Activated naive CD4-positive, alpha-beta T cell treated with anti-CD3 and anti-CD28 coated beads, Interleukin-2, amount 50 U/mL, for 16 hours (primary cell): ENCODE data around the gene MTG1.
"Not testable (repeated sequence)": the region's sequence is repeated elsewhere in the genome, so short reads cannot be mapped to it uniquely, and the experiment has no call there.

Experiments
- DNase-seq: peaks from one replicate; pipeline ENCODE4 v3.0.0-alpha.2; 2020

MTG1 gene

GRCh38 chr10:133454204-133454893 is 60.4 kb downstream of the MTG1 start:
- DNase-seq, result no peak

DNA sequence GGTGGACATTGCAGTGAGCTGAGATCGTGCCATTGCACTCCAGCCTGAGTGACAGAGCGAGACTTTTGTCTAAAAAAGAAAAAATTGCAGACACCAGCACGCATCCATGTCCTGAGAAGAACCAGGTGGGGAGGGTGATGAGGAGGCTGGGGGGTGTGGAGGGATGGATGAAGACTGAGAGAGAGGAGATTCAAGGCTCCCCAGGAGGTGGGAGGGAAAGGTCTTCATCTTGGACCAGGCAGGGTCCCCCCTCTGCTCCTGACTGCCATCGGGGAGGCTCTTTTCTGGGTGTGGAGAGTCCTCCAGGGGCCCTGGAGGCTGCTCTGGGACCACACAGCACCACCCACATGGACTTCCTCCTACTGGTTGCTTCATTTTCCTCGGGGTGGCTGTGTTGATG is 61.2 kb downstream of the MTG1 start:
- no peak for DNase-seq

DNA sequence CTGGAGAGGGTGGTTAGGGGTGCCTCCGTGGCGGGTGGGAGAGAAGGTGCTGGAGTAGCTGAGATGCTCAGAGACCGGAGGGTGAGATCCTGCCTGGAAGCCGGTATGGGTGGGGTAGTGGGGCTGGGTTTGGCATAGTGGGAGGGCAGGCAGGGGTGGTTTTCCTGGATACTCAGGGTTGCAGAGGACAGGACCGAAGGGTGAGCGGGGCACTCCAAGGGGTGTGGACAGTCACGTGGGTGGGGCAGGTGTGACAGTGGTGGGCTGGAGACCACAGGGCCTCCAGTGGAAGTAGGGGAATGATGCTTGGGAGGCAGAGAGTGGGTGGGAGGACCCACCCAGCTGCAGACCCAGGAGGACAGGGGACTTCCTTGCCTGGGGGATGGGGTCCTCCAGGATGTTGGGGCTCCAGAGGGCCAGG is 61.7 kb downstream of the MTG1 start:
- DNase-seq, result no peak

- DNase-seq, result no peak
Observed at GRCh38 chr10:133456041-133456951, 62.3 kb downstream of the MTG1 start.

DNA sequence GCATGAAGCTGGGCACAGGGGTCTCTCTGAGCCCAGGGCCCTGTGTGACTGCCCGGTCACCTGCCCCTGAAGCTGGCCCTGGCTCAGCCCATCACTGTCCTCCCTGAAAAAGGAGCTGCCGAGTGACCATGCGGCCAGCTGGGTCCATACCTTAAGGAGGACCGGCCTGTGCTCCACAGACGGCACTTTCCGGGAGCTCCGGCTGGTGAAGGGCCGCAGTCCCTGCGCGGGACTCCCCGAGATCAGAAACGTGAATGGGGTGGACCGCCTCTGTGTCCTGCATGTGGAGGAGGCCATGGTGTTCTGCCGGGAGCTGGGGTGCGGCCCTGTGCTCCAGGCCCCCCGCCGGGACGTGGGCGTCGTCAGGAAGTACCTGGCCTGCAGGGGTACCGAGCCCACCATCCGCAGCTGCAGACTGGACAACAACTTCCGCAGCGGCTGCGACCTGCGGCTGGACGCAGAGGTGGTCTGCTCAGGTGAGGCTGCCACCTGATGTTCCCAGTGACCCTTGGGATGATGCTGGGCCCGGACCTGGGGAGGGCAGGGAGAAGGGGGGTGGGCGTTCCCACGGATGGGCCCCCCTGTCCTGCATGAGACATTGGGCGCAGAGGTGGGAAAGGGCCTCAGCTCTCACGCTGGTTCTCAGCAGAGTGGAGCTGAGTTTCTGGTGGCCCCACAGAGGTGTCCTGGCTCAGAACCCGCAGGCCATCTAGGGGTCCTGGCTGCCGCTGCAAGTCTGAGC is 63.3 kb downstream of the MTG1 start:
- DNase-seq, result no peak

- DNase-seq, result no peak
Observed at GRCh38 chr10:133458021-133458709, 64.2 kb downstream of the MTG1 start.

GRCh38 chr10:133458710-133459453 is 64.9 kb downstream of the MTG1 start:
- DNase-seq, result no peak

DNA sequence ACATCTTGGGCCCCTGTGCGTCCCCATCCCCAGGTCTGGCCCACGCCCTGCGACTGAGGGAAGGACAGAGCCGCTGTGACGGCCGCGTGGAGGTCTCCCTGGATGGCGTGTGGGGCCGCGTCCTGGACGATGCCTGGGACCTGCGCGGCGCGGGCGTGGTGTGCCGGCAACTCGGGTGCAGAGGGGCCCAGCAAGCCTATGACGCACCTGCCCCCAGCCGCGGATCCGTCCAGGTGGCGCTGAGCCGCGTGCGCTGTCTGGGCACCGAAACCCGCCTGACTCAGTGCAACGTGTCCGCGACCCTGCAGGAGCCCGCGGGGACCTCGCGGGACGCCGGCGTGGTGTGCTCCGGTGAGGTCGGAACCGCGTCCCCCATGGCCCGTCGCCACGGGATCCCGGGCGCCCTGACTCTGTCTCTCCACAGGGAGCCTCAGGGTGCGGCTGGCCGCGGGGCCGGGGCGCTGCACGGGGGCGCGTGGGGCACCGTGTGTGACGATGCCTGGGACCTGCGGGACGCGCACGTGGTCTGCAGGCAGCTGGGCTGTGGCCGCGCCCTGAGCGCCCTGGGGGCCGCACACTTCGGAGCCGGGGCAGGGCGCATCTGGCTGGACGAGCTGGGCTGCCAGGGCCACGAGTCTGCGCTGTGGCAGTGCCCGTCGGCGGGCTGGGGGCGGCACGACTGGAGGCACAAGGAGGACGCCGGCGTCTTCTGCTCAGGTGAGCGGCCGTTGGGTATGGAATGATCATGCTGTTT is 65.7 kb downstream of the MTG1 start:
- DNase-seq, result no peak

- DNase-seq, result no peak
Observed at GRCh38 chr10:133460208-133460769, 66.3 kb downstream of the MTG1 start.

DNA sequence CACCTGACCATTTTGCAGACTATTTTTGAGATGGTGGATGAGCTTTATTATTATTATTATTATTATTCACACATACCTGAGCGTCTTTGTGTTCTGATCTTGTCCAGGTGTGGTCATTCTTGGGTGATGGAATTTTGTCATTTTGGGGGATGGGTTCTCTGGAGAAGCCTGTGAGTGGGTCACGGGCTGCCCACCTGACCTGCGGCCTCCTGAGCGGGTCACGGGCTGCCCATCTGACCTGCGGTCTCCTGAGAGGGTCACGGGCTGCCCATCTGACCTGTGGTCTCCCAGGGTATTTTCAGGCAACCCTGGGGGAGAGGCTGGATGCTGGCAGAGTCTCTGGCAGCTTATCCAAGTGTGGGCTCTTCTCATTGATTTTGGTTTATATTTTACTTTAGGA is 67.1 kb downstream of the MTG1 start:
- DNase-seq, result no peak

GRCh38 chr10:133461841-133462240 is 67.9 kb downstream of the MTG1 start:
- no peak for DNase-seq

DNA sequence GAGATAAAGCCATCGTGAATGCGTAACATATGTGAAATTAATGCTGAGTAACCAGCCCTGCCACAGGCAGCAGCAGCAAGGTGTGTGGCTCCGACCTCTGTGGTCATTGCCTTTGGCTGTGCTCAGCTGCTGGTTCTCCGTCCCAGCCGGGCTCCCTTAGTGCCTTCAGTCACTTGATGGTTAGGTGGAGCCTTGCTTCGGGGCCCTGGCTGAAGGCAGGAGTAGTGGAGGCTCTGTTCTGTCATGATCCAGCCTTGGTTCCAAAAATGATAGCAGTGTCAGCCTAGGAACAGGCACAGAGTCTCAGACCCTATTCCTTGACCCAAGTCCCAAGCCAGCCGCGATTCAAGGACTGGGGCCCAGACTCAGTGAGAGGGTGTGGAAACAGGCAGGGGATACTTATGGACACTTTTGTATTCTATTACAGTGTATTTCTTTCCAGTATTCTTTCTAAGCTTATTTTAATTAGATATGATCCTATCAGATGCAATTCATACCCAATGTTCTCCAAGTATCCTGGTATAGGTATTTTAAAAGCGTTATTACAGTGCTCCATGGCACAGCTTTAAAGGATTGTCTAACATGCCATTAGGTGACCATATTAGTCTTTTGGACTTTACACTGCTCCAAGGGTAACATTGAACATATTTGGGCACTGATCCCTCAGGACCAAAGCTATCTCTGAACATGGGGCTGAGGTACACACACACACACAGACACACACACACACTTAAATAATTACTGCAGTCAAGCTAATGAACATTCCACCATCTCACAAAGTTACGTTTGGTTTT is 68.8 kb downstream of the MTG1 start:
- DNase-seq, result no peak

DNA sequence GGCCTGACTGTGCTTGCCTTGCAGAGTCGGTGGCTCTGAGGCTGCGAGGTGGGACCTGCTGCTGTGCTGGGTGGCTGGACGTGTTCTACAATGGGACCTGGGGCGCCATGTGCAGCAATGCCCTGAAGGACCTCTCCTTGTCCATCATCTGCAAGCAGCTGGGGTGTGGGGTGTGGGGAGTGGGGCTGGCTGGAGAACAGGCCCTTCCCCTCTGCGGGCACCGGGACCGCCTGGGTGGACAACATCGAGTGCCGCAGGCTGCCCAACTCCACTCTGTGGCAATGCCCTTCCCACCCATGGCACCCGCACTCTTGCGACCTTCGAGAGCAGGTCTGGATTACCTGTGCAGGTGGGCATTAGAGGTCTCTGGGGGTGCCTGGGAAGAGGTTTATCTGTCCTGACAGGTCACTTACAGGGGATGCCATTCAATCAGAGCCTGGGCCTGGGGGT is 70.7 kb downstream of the MTG1 start:
- DNase-seq, result no peak

- no peak for DNase-seq
Observed at GRCh38 chr10:133465191-133465949, 71.4 kb downstream of the MTG1 start.

GRCh38 chr10:133465950-133466474 is 72.1 kb downstream of the MTG1 start:
- no peak for DNase-seq

GRCh38 chr10:133466683-133467275 is 72.8 kb downstream of the MTG1 start:
- DNase-seq, result no peak

DNA sequence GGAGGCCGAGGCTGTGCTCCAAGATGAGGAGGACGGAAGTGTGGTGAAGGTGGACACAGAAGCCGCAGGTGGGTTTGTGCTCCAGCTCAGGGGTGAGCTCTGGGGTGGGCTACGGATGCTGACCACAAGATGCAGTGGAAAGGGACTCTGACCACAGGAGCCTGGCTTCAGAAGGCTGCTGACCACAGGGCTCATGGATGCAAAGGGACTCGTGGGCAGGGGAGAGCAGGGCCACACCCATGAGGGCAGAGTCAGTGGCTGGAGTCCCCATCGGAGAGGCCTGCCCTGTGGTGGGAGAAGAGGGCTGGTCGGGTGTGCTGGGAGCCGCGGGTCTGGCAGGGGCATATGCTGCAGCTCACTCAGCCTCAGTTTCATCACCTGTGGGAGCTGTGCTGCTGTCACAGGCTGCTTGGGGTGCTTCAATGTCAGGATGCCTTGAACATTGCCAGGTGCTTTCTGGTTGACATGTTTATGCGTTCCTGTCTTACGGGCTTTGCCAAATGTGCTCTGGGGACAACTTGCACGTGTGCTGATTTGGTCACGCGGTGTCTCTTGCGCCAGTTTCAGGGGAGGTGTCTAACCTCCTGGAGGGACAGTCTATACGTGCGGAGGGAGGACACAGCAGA is 73.4 kb downstream of the MTG1 start:
- DNase-seq, result no peak

GRCh38 chr10:133469205-133469604 is 75.2 kb downstream of the MTG1 start:
- DNase-seq, result not testable (repeated sequence)
